ENCODE data around the gene CXCL1.

DNA sequence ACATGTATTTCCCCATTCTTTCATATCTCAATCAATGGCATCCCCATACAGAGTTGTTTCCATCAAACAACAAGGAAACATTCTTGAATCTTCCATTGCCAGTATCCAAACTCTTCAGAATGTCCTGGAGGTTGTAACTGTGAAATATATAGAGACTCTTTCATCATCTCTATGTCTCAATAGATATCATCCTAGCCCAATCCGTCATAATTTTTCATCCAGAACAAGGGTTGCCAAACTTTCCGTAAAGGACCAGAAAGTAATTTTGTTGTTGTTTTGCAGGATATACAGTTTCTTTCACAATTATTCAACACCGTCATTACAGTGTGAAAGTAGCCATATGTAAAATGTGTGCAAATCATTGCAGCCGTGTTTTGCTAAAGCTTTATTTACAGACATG lies 47.9 kb upstream of the CXCL1 start:
- TF ChIP-seq POLR2AphosphoS5 (IDR thresholded peaks at IDR 0.05; ENCODE audit: low read depth, low read length) (no peak), POLR2A (IDR thresholded peaks at IDR 0.05; ENCODE audit: low read depth, low read length) (no peak)

Measured in GM12892 (cell line).